Immature natural killer cell (primary cell): ENCODE results near the gene IQCE. TPM values are rescaled to one million over a fixed set of nuclear protein-coding genes. Genes with fewer than 3 reads are reported as not detected.

Experiments
- DNase-seq, 3 donors: peaks; one replicate each; pipeline ENCODE4 v3.0.0; 2022; ENCODE audit warnings: mixed read lengths in 1 of 3
- H3K27ac Mint-ChIP-seq, 6 donors: one replicate each; pipeline ENCODE4 v1.8.0; 2020; ENCODE audit warnings: mixed read lengths in 6 of 6, mild to moderate bottlenecking in 5 of 6, inconsistent platforms in 4 of 6, moderate library complexity in 3 of 6
- H3K27me3 Mint-ChIP-seq, 3 donors: one replicate each; pipeline ENCODE4 v1.8.0; 2020 to 2021; ENCODE audit warnings: low read depth in 3 of 3, mild to moderate bottlenecking in 3 of 3, mixed read lengths in 3 of 3, moderate library complexity in 3 of 3, inconsistent platforms in 1 of 3
- H3K36me3 Mint-ChIP-seq, 3 donors: one replicate each; pipeline ENCODE4 v1.8.0; 2020; ENCODE audit warnings: mixed read lengths in 3 of 3, inconsistent platforms in 2 of 3, mild to moderate bottlenecking in 2 of 3
- H3K4me1 Mint-ChIP-seq, 2 donors: one replicate each; pipeline ENCODE4 v1.8.0; 2020; ENCODE audit warnings: inconsistent platforms in 2 of 2, mild to moderate bottlenecking in 2 of 2, mixed read lengths in 2 of 2, moderate library complexity in 1 of 2
- H3K4me3 Mint-ChIP-seq, 5 donors: one replicate each; pipeline ENCODE4 v1.8.0; 2020; ENCODE audit warnings: mild to moderate bottlenecking in 5 of 5, mixed read lengths in 5 of 5, inconsistent platforms in 3 of 5, moderate library complexity in 3 of 5
- H3K9me3 Mint-ChIP-seq, 6 donors: one replicate each; pipeline ENCODE4 v1.8.0; 2020; ENCODE audit warnings: mild to moderate bottlenecking in 6 of 6, mixed read lengths in 6 of 6, inconsistent platforms in 4 of 6, moderate library complexity in 3 of 6
- polyA plus RNA-seq, 3 donors: library from polyadenylated mRNA; unstranded; fragments of 300-500 nt; fragmentation: Illumina TruSeq; gene quantifications; one replicate each; pipeline ENCODE4 v1.2.3, GENCODE V29; 2021

IQCE gene
- polyA plus RNA-seq, 3 donors from 2014 or later = 1.9 to 4.2 TPM; not detected in 1

DNA sequence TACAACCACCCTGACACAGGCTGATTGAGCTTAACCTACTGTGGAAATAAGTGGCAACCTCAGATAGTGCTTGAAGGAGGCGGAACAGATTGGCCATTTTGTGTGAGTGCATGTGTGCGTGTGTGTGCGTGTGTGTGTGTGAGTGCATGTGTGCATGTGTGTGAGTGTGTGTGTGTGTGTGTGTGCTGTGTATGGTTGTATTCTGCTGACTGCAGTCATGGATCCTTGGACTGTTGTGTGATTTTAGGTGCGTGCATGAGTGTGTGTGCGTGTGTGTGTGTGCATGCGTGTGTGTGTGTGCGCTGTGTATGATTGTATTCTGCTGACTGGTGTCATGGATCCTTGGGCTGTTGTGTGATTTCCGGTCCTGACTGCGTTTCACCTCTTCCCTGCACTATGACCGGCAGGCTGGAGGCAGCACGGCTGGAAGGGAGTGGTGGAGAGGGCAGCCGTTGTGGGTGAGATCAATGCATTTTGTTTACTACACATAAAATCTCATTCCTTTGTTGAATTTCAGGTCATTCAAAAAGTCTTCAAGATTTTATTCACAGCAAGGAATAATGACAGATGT is 6.3 kb downstream of the IQCE start:
- no peak for DNase-seq
- Mint-ChIP-seq H3K4me3 (no peak overlapping the region), H3K27me3 (peaks cover 0 to 3% (median 0%) of the 10 kb centered on the region in 3 donors), H3K36me3 (peaks cover 0 to 5% (median 0%) of the 10 kb centered on the region in 3 donors), H3K27ac (no peak overlapping the region), H3K9me3 (no peaks in the 10 kb centered on the region), H3K4me1 (peaks cover 6% of the 10 kb centered on the region in 2 donors)

GRCh38 chr7:2566348-2566889 is 7.6 kb downstream of the IQCE start:
- Mint-ChIP-seq H3K27ac (no peak overlapping the region), H3K4me3 (no peak overlapping the region), H3K27me3 (peaks cover 0 to 3% (median 0%) of the 10 kb centered on the region in 3 donors), H3K9me3 (no peaks in the 10 kb centered on the region), H3K4me1 (peaks cover 5 to 6% of the 10 kb centered on the region in 2 donors), H3K36me3 (peaks cover 0 to 8% (median under 1%) of the 10 kb centered on the region in 3 donors)
- no peak for DNase-seq

- no peak overlapping the region for H3K27ac Mint-ChIP-seq
- no peaks in the 10 kb centered on the region for H3K9me3 Mint-ChIP-seq
- peaks cover 2 to 8% (median 7%) of the 10 kb centered on the region in 3 donors for H3K36me3 Mint-ChIP-seq
- H3K4me3 Mint-ChIP-seq = no peak overlapping the region
- DNase-seq = no peak
- peaks cover 0 to 3% (median 0%) of the 10 kb centered on the region in 3 donors for H3K27me3 Mint-ChIP-seq
- peaks cover 1 to 5% of the 10 kb centered on the region in 2 donors for H3K4me1 Mint-ChIP-seq
Observed at GRCh38 chr7:2566890-2567678, 8.3 kb downstream of the IQCE start.

GRCh38 chr7:2567679-2568278 is 9.0 kb downstream of the IQCE start:
- peaks cover 3 to 8% (median 7%) of the 10 kb centered on the region in 3 donors for H3K36me3 Mint-ChIP-seq
- peaks cover 0 to 3% (median 0%) of the 10 kb centered on the region in 3 donors for H3K27me3 Mint-ChIP-seq
- H3K4me1 Mint-ChIP-seq = peaks cover 0 to 5% of the 10 kb centered on the region in 2 donors
- DNase-seq = no peak
- no peaks in the 10 kb centered on the region for H3K9me3 Mint-ChIP-seq
- H3K4me3 Mint-ChIP-seq = no peak overlapping the region
- H3K27ac Mint-ChIP-seq = no peak overlapping the region

DNA sequence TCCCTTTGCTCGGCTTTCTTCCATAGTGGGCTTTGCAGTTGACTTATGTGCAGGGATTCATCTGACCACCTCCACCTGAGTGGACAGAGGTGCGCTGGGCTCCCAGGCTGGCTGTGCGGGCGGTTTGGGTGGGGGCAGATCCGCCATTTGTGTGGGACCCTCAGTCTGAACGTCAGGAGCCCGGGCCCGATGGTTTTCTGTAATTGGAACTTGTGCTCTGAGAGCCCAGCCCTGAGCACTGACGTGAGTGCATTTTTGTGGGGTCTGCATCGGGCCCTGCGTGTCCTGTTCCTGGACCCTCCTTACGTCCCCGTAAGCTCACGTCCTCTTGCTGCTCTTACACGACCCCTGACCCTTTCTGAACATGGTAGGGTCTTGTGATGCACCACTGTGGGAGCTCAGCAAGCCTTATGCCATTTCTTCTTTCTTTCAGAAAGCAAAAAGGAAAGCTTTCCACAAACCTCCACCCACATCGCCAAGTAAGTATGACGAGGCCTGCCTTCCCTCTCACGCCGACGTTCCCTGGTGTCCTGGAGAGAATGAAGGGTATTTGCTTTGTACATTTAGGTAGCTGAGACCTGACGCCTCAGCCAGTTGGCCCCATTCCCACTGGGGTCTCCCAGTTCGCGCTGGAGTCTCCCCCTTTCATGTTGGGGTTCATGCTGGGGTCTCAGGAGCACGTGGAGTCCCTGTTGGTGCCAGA is 9.9 kb downstream of the IQCE start:
- Mint-ChIP-seq H3K4me1 (peaks cover 7 to 11% of the 10 kb centered on the region in 2 donors), H3K4me3 (no peak overlapping the region), H3K36me3 (peaks cover 8 to 15% (median 10%) of the 10 kb centered on the region in 3 donors), H3K27me3 (peaks cover 0 to 3% (median 0%) of the 10 kb centered on the region in 3 donors), H3K27ac (no peak overlapping the region), H3K9me3 (no peaks in the 10 kb centered on the region)
- no peak for DNase-seq

DNA sequence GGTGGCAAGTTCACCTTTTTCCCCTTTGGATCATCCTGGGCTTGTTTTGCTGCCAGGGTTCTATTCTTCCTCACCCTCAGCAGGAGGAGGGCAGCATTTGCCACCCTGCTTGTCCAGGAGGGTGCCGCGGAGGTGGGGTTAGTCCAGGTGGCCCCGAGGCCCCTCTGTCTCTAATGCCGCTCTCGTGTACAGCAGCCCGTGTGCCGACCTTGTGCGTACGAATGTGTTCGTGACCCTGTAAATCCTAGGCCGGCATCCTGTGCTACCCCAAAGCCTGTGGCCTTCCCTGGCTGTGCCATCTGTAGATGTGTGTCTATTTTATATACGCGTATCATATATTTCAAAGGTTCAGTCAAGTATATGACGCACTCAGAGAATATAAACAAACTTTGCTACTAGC is 10.6 kb downstream of the IQCE start:
- H3K9me3 Mint-ChIP-seq = no peaks in the 10 kb centered on the region
- DNase-seq = no peak
- peaks cover 14 to 18% of the 10 kb centered on the region in 2 donors for H3K4me1 Mint-ChIP-seq
- no peak overlapping the region for H3K4me3 Mint-ChIP-seq
- peaks cover 13 to 22% (median 15%) of the 10 kb centered on the region in 3 donors for H3K36me3 Mint-ChIP-seq
- H3K27me3 Mint-ChIP-seq = peaks cover 0 to 4% (median 0%) of the 10 kb centered on the region in 3 donors
- H3K27ac Mint-ChIP-seq = no peak overlapping the region

GRCh38 chr7:2570021-2570420 is 11.2 kb downstream of the IQCE start:
- Mint-ChIP-seq H3K9me3 (no peaks in the 10 kb centered on the region), H3K27ac (no peak overlapping the region), H3K27me3 (peaks cover 0 to 7% (median 0%) of the 10 kb centered on the region in 3 donors), H3K4me3 (no peak overlapping the region), H3K4me1 (peaks cover 18 to 19% of the 10 kb centered on the region in 2 donors), H3K36me3 (peaks cover 13 to 22% (median 15%) of the 10 kb centered on the region in 3 donors)
- DNase-seq = no peak

GRCh38 chr7:2571409-2571808 is 12.6 kb downstream of the IQCE start:
- H3K4me1 Mint-ChIP-seq = peaks cover 19 to 21% of the 10 kb centered on the region in 2 donors
- H3K27ac Mint-ChIP-seq = no peak overlapping the region
- H3K9me3 Mint-ChIP-seq = no peaks in the 10 kb centered on the region
- H3K27me3 Mint-ChIP-seq = peaks cover 0 to 7% (median 0%) of the 10 kb centered on the region in 3 donors
- H3K4me3 Mint-ChIP-seq = no peak overlapping the region
- DNase-seq = no peak
- H3K36me3 Mint-ChIP-seq = peaks cover 13 to 22% (median 15%) of the 10 kb centered on the region in 3 donors

- no peak for DNase-seq
- Mint-ChIP-seq H3K36me3 (peaks cover 13 to 22% (median 15%) of the 10 kb centered on the region in 3 donors), H3K27ac (no peak overlapping the region), H3K27me3 (peaks cover 0 to 7% (median 2%) of the 10 kb centered on the region in 3 donors), H3K4me3 (no peak overlapping the region), H3K9me3 (no peaks in the 10 kb centered on the region), H3K4me1 (peaks cover 19 to 21% of the 10 kb centered on the region in 2 donors)
Observed at GRCh38 chr7:2572101-2572842, 13.5 kb downstream of the IQCE start.

DNA sequence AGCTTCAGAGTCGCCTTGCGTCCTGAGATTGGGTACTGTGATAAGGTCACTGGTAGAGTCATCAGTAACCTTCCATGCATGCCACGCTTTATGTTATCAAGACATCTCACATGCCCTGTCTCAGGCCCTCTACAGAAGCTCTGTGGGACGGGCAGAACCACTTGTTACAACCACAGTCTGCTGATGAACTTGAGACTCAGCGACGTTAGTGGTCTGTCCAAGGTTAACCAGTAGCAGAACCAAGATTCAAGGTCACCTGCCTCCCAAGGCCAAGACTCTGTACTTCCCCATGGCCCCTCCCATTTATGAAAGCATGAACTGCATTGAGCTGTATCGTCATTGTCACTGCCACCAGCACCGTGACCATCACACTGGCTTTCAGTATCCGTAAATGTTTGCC is 15.0 kb downstream of the IQCE start:
- H3K36me3 Mint-ChIP-seq = peaks cover 13 to 22% (median 15%) of the 10 kb centered on the region in 3 donors
- DNase-seq = peak; percentile 41 to 58 (median 46)
- H3K9me3 Mint-ChIP-seq = no peaks in the 10 kb centered on the region
- no peak overlapping the region for H3K4me3 Mint-ChIP-seq
- peak overlapping the region in 5 of 6 donors; percentile 52 to 87 (median 74) for H3K27ac Mint-ChIP-seq
- H3K4me1 Mint-ChIP-seq = peaks cover 19 to 20% of the 10 kb centered on the region in 2 donors
- peaks cover 0 to 7% (median 2%) of the 10 kb centered on the region in 3 donors for H3K27me3 Mint-ChIP-seq

DNA sequence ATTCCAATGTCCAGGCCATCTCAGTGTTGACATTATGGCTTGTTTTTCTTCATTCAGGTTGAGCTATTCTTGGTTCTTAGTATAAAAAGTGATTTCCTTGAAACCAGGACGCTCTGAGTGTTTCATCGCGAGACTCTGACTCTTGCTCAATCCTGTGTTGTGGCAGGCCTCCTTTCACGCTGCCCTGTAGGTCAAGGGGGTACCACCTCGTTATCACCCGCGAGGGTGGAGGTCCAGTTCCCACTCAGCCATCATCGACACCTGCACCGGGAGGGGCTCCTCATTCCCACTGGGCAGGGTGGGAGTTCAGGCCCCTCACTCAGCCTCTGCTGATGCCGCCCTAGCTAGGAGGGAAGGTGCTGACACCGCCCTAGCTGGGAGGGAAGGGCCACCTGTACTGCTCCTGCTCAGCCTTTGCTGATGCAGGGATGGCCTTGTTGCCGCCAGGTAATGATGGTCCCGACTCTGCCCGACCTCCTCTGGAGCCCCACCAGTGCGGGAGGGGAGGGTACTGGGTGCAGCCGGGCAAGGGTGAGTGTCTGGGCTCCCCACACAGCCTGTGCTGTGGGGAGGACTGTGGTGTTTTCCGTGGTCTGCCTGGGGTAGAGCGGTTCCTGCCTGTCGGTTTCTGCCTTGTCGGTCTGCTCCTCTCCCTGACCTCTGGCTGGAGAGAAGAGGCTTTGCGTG is 16.4 kb downstream of the IQCE start:
- no peak for DNase-seq
- Mint-ChIP-seq H3K36me3 (peaks cover 7 to 28% (median 23%) of the 10 kb centered on the region in 3 donors), H3K4me3 (no peak overlapping the region), H3K27ac (no peak overlapping the region), H3K27me3 (peaks cover 0 to 6% (median 2%) of the 10 kb centered on the region in 3 donors), H3K9me3 (no peaks in the 10 kb centered on the region), H3K4me1 (peaks cover 19 to 20% of the 10 kb centered on the region in 2 donors)

DNA sequence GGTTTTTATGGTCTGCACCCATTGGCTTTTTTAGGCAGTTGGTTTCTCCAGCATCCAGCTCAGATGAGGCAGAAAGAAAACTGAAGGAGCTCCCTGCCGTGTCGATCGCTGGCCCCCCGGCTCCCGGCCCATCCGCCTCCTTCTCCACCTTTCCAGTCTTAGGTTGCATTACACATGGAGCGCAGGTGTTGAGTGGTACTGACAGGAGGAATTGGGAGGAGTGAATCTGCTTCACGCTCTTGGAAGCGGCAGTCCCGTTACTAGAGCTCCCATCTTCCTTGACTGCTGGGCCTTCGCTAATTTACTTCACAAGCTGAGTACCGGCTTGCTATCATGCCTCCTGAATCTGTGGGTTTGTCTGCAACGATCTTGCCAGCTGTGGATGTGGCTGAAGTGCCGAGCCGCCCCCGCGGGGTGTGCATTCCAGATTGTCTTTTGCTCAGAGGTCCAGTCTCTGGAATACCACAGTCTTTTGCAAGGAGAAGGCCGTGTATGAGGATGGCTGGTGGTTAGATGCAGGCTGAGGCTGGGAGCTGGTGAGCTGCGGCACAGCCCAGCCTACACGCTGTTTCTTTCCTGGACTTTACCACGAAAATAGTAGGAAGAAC is 17.1 kb downstream of the IQCE start:
- Mint-ChIP-seq H3K9me3 (no peaks in the 10 kb centered on the region), H3K36me3 (peaks cover 5 to 28% (median 23%) of the 10 kb centered on the region in 3 donors), H3K27ac (no peak overlapping the region), H3K27me3 (peaks cover 0 to 6% (median 2%) of the 10 kb centered on the region in 3 donors), H3K4me1 (peaks cover 19 to 20% of the 10 kb centered on the region in 2 donors), H3K4me3 (no peak overlapping the region)
- DNase-seq = no peak
